PFSK-1 (cell line): ENCODE results near the gene LY6G6C.

Experiments
- FOXP2 ChIP-seq: optimal IDR thresholded peaks from 2 replicates; pipeline ENCODE3; 2011; ENCODE audit warnings: borderline replicate concordance, control low read depth, inconsistent platforms; ENCODE audit not compliant: insufficient read depth; ENCODE audit errors: extremely low read length, extremely low read depth
- POLR2AphosphoS5 ChIP-seq: IDR thresholded peaks from 2 replicates; pipeline ENCODE4 v1.6.1; 2012; ENCODE audit warnings: low read depth, mild to moderate bottlenecking, control low read depth, low read length, moderate library complexity
- REST ChIP-seq, 2 experiments: IDR thresholded peaks; 2 replicates each; pipeline versions ENCODE4 v1.6.1 to v1.8.0; 2011 to 2012; ENCODE audit warnings: low read depth in 2 of 2, low read length in 2 of 2, control low read depth in 1 of 2, inconsistent platforms in 1 of 2, mild to moderate bottlenecking in 1 of 2, moderate library complexity in 1 of 2; ENCODE audit not compliant: insufficient read depth in 1 of 2
- SIN3A ChIP-seq: IDR thresholded peaks from 2 replicates; pipeline ENCODE4 v1.6.1; 2012; ENCODE audit warnings: mild to moderate bottlenecking, low read length, moderate library complexity, borderline replicate concordance; ENCODE audit not compliant: insufficient read depth
- TAF1 ChIP-seq: IDR thresholded peaks from 2 replicates; pipeline ENCODE4 v1.6.1; 2012; ENCODE audit warnings: low read length, control low read depth, borderline replicate concordance; ENCODE audit not compliant: insufficient read depth

The LY6G6C gene

GRCh38 chr6:31690231-31691077, 31.1 kb downstream of the LY6G6C start:
- no peak for TF ChIP-seq POLR2AphosphoS5
- no peak for TF ChIP-seq TAF1
- TF ChIP-seq FOXP2 = no peak
- TF ChIP-seq SIN3A = no peak
- TF ChIP-seq REST (IDR thresholded peaks at IDR 0.05; ENCODE audit: insufficient read depth in 1 of 2, low read depth in 2 of 2, low read length in 2 of 2) = no peak

- TF ChIP-seq POLR2AphosphoS5 = no peak
- TF ChIP-seq REST (IDR thresholded peaks at IDR 0.05; ENCODE audit: insufficient read depth in 1 of 2, low read depth in 2 of 2, low read length in 2 of 2) = no peak
- no peak for TF ChIP-seq TAF1
- no peak for TF ChIP-seq SIN3A
- TF ChIP-seq FOXP2 = no peak
Observed at GRCh38 chr6:31689249-31690110, 32.1 kb downstream of the LY6G6C start.

GRCh38 chr6:31687860-31688693, 33.5 kb downstream of the LY6G6C start:
- TF ChIP-seq REST (IDR thresholded peaks at IDR 0.05; ENCODE audit: insufficient read depth in 1 of 2, low read depth in 2 of 2, low read length in 2 of 2) (no peak), POLR2AphosphoS5 (no peak), SIN3A (no peak), FOXP2 (no peak), TAF1 (no peak)

- TF ChIP-seq SIN3A (no peak), FOXP2 (no peak), REST (IDR thresholded peaks at IDR 0.05; ENCODE audit: insufficient read depth in 1 of 2, low read depth in 2 of 2, low read length in 2 of 2) (no peak), POLR2AphosphoS5 (no peak), TAF1 (no peak)
Observed at GRCh38 chr6:31687321-31687720, 34.2 kb downstream of the LY6G6C start.
